Ishikawa (cell line): Measurements from ENCODE around the gene LRRC74B.

Source experiments
- CEBPB ChIP-seq: IDR thresholded peaks from 2 replicates; pipeline ENCODE4 v1.6.1; 2012
- EGR1 ChIP-seq: IDR thresholded peaks from 2 replicates; pipeline ENCODE4 v1.6.1; 2012
- NFIC ChIP-seq: IDR thresholded peaks from 2 replicates; pipeline ENCODE4 v1.6.1; 2012
- RAD21 ChIP-seq: IDR thresholded peaks from 2 replicates; pipeline ENCODE4 v1.6.1; 2012; ENCODE audit warnings: low read depth
- TAF1 ChIP-seq: IDR thresholded peaks from 2 replicates; pipeline ENCODE4 v1.6.1; 2012; ENCODE audit warnings: low read depth, mild to moderate bottlenecking
- TCF12 ChIP-seq: IDR thresholded peaks from 2 replicates; pipeline ENCODE4 v1.6.1; 2012; ENCODE audit warnings: low read depth
- YY1 ChIP-seq: IDR thresholded peaks from 2 replicates; pipeline ENCODE4 v1.6.1; 2012; ENCODE audit warnings: low read depth
- ZBTB7A ChIP-seq: IDR thresholded peaks from 2 replicates; pipeline ENCODE4 v1.6.1; 2012; ENCODE audit warnings: low read depth
- TF ChIP-seq, protein P1 (sequence below): IDR thresholded peaks from 2 replicates; pipeline ENCODE4 v1.6.1; 2012; ENCODE audit warnings: low read depth, mild to moderate bottlenecking

DNA sequence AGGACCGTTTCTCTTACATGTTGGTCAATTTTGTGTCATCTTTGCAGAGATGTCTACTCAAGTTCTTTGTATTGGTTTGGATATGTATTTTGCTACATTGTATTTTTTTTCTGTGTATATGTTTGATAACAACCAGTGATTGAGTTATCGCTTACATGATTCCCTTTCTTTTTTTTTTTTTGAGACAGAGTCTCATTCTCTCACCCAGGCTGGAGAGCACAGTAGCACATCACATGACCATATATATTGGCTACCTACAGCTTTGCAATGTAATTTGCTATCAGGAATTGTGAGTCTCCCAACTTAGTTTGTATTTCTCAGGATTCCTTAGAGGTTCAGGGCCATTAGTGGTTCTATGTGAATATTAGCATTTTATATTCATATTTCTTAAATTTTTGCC, 59.5 kb downstream of the LRRC74B start:
- TF ChIP-seq NFIC (no peak), EGR1 (no peak), RAD21 (no peak), ZBTB7A (no peak), CEBPB (no peak), TCF12 (no peak), YY1 (no peak), TAF1 (no peak)
- TF ChIP-seq, protein P1, sequence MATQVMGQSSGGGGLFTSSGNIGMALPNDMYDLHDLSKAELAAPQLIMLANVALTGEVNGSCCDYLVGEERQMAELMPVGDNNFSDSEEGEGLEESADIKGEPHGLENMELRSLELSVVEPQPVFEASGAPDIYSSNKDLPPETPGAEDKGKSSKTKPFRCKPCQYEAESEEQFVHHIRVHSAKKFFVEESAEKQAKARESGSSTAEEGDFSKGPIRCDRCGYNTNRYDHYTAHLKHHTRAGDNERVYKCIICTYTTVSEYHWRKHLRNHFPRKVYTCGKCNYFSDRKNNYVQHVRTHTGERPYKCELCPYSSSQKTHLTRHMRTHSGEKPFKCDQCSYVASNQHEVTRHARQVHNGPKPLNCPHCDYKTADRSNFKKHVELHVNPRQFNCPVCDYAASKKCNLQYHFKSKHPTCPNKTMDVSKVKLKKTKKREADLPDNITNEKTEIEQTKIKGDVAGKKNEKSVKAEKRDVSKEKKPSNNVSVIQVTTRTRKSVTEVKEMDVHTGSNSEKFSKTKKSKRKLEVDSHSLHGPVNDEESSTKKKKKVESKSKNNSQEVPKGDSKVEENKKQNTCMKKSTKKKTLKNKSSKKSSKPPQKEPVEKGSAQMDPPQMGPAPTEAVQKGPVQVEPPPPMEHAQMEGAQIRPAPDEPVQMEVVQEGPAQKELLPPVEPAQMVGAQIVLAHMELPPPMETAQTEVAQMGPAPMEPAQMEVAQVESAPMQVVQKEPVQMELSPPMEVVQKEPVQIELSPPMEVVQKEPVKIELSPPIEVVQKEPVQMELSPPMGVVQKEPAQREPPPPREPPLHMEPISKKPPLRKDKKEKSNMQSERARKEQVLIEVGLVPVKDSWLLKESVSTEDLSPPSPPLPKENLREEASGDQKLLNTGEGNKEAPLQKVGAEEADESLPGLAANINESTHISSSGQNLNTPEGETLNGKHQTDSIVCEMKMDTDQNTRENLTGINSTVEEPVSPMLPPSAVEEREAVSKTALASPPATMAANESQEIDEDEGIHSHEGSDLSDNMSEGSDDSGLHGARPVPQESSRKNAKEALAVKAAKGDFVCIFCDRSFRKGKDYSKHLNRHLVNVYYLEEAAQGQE = no peak
